Inflammatory macrophage treated with lipopolysaccharide for 1 hour (primary cell): ENCODE data around the gene MAP7.
A peak's percentile ranks its signal among the peaks of the same experiment; 100 is the strongest.
"Not testable (repeated sequence)": the region's sequence is repeated elsewhere in the genome, so short reads cannot be mapped to it uniquely, and the experiment has no call there.

Source experiments
- DNase-seq, 2 donors: peaks; one replicate each; pipeline ENCODE4 v3.0.0-alpha.2; 2020 to 2022

The MAP7 gene

DNA sequence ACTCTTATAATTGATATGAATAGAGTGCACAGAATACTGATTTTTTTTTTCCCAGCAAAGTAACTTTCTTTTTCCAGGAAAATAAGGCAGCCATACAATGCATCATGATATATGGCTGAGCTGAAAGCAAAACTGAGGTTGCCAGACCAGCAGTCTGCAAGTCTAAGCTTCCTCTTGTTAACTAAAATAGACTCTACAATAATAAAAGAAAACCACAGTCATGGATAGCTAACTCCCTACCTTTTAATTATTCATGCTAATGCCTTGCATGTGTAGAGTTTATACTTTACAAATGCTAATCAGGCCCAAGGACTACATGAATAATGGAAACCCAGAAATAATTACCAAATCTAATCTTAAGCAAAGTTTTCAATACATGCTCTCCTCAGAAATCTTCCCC, 47.4 kb downstream of the MAP7 start:
- DNase-seq = no peak

DNA sequence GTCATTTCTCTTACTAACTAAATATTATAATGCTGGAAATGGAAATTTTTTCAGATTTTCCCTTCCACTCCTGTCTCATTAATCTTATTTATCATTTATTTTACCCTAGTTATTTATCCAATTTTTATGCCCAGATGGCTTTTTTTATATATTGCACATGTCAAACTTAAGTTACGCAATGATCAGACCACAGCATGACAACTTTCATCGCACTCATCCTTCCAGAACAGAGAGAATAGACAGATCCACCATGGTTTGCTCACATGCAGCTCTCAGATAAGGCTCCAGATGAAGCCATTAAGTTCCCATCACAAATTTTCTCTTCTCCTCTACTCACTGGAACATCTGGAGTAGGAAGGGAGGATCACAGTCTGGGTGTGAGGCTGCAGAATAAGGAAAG, 48.7 kb downstream of the MAP7 start:
- no peak for DNase-seq

DNA sequence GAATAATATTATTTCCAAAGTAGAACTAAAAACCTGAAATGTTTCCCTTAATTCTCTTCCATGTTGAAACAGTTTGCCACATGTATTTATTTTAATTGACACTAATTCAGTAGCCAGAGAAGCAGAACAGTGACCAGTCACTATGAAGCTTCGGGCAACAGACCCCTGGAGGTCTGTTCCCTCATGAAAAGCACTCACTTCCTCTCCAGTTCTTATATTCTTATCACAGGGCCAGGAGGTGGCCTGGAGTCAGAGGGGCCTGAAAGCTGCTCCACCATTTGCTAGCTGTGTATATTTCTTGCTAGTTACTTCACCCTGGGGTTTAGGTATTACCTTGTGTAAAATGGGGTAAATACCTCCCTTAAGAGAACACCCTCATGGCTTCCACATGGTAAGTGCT, 49.1 kb downstream of the MAP7 start:
- DNase-seq = no peak

DNA sequence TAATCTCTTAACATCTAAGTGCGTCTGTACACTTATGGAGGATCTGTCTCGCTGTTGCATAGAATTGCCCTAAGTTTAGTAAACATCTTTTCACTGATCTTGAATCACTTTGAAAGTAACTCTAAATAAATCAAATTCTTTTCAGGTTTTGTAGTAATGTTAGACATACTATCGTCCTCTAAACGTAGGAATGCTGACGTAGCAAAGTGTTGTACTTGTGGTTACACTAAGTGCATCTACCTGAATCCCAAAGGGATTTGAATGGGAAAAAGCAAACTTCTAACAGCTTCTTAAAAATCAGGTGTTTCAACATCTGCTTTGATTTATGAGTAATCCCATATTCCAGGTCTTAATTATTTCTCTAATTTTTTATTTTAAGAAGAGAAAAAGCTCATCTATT, 49.8 kb downstream of the MAP7 start:
- DNase-seq = no peak

DNA sequence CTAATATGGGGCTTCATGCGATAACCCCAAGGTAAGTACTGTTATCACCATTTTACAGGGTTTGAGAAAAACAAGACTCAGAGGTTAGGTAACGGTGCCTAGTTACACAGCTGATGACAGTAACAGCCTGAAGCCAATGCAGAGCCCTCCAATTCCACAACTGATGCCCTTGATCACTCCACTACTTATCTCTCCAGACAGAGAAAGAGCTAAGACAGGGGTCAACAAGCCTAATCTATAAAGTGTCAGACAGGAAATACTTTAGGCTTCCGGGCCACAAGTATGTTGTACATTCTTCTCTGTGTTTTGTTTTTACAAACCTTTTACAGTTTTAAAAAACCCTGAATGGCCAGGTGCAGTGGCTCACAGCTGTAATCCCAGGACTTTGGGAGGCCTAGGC, 50.9 kb downstream of the MAP7 start:
- DNase-seq = no peak

DNA sequence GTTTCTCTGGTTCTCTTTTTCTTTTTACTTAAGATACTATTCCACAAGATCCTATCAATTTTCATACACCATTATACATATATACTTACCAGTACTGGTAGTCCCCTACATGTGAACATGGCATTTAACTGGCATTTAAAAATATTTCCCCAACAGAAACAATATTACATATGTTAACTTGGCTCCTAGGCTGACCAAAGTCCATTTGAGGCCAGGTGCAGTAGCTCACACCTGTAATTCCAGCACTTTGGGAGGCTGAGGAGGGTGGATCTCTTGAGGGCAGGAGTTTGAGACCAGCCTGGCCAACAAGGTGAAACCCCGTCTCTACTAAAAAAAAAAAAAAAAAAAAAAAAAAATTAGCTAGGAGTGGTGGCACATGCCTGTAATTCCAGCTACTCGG, 53.8 kb downstream of the MAP7 start:
- not testable (repeated sequence) for DNase-seq

DNA sequence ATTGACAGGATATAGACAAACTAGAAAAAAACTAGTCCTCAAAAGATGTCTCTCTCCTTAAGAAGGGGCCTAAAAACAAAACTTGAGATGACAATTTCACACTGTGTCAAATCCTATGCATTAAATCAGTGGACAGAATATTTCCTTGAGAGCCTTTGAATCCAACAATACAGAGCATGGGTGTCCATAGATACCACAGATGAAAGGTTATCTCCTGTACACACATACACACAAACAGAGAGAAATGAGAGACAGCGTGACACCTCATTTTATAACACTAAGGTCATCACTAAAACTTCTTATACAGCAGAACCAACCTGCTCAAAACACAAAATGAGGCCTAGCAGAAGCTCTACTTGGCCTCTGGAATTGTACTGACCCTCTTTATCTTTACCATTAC, 55.5 kb downstream of the MAP7 start:
- no peak for DNase-seq

DNA sequence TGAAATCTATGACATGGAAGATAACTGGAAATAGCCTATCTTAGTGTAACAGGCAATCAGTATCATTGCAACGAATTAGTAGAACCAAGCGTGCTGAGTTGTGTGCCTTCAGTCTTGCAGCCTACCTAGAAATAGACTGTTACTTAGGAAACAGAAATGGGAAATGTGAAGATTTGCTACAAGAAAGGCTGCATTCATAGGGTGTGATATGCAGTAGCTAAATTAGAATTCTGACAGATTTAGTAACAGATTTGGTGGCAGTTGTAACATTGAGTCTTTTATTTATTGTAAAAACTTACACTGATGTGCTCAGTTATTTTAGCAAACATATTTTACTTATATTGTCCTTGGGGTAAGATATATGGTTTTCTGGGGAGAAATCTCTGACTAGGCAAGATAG, 56.2 kb downstream of the MAP7 start:
- no peak for DNase-seq

DNA sequence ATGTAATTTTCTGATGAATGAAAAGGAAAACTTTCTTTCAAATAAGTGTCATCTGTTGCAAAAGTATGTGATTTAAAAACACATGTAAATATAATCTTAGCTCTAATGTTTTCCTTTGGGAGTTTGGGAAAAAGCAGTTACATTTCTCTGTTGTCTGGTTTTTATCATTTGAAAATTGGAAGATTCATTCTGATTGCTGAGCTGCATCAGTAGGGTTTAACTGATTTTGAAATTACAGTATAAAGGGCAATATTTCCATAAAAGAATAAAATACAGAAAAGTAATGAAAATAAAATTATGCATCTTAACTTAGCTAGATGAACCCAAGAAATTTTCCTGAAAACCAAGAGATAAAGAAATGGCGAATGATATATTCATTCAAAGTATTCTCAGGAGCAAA, 57.8 kb downstream of the MAP7 start:
- no peak for DNase-seq

DNA sequence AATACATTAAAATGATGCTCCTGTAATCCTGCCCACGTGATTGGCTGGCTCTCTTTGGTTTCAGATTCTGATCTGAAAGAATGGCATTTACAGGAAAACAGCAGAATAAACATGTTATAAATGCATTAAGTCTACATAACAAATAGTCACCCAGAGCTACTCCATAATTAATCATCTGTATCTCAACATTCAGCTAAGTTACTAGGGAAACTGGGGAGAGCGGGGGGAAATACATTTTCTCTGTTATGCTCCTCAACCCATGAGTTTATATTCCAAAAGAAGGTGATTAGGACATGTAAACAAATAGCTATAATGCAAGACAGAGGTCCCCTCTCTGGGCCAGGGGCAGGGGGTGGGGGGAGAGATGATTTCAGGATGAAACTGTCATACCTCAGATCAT, 58.5 kb downstream of the MAP7 start:
- no peak for DNase-seq

DNA sequence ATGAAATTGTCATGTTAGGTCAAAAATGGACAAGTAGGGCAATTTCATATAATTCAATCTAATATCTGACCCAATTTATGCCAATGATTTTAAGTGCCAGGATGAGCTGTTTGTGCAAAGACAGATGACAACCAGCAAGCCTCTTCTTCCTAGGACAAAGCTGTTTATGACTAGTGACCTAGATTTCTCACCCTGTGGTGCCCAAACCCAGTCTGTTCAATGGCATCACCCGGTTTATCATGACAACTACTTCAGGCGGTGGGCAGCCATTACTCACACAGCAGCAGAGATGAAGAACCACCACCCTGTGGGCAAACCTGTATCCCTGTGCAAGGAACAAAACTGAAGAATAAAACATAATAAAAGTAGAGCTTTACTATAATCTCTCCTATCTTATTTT, 59.0 kb downstream of the MAP7 start:
- no peak for DNase-seq

DNA sequence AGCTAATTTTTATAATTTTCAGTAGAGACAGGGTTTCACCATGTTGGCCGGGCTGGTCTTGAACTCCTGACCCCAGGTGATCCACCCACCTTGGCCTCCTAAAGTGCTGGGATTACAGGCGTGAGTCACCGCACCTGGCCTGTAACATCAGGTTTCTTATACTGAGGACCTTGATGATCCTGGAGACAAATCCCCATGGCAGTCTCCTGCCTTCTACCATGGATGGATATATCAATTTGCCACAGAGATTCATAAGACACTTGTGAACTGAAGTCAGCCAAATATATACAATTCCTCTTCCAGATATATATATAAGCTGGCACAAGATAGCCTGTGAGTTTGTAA, 60.6 kb downstream of the MAP7 start:
- DNase-seq = not testable (repeated sequence)

DNA sequence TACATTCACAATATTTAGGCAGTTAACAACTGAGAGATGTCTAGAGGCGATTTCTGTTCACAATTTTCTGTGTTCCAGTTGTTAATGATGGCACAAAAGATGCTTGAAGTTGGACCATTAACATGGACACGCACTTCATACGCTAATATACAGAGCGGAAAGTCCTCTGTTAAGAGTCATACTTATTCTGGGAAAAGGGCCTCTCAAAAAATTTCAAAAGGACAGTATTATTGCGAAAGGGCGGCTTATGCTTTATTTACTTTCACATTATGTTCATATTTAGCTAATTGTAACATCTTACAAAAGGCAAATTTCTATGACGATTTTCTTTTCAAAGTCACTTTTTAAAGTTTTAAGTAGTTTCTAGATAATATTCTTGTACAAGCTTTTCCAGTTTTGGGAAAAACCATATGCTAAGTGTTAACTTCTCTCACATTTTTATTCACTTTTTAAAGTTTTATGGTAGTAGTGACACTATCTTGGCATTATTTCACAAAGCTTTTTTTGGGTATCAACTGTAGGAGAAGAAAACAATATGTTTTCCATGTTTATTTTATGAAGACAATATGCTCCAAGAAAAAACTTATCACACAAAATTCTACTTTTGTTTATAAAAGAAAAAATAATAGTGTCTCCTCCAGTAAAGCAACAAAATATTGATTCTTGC, 62.3 kb downstream of the MAP7 start:
- DNase-seq = peak; percentile 14 to 47

DNA sequence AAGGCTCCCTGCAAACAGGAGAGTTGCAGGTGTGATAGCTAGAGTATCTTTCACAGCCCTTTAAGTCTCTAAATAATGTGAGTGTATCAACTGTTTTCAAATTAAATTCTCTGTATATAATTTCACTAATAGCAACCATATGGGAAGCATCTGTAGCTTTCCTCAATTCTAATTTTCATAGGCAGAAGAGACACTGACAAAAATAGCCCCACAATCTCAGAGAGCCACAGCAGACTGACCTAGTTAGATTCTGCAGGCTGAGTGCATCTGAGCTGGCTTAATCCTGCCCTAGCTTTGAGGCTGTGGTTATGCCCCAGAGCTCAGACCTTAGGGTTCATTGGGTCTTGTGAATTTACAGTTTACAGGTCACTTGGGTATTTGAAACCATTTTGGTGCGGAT, 63.9 kb downstream of the MAP7 start:
- DNase-seq = no peak

DNA sequence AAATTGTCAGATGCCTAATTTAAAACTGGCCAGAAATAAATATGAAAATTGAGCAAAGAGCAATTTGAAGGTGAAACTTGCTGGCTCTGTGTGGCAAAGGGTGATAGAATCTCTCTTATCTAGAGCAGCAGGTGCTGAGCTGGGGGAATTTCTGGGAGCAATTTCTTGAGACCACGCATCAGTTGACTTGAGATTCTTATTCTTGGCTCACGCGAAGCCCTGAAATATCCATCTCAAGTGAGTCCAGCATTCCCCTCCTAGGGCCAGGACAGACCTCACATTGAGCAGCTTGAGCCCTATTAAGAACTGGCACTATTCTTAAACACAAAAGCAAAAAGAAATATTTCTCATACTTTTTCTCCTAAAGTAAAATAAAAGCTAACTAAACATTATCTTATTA, 66.3 kb downstream of the MAP7 start:
- DNase-seq = no peak

DNA sequence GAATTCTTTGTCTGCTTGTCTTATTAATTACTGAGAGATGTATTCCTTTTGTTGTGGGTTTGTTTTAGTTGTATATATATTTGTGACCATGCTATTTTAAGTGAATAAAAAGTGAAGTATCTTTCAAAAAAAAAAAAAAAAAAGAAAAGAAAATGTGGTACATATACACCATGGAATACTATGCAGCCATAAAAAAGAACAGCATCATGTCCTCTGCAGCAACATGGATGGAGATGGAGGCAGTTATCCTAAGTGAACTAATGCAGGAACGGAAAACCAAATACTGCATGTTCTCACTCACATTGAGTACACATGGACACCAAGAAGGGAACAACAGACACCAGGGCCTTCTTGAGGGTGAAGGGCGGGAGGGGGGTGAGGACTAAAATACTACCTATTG, 67.2 kb downstream of the MAP7 start:
- DNase-seq = not testable (repeated sequence)

DNA sequence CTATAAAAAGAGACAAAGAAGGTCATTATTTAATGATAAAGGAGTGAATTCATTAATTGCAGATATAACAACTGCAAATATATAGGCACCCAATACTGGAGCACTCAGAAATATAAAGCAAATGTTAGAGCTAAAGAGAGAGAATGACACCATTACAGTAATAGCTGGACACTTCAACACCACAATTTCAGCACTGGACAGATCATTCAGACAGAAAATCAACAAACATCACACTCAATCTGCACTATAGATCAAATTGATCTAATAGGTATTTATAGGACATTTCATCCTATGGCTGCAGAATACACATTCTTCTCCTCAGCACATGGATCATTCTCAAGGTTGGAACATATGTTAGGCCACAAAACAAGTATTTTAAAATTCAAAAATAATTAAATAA, 72.7 kb downstream of the MAP7 start:
- no peak for DNase-seq

DNA sequence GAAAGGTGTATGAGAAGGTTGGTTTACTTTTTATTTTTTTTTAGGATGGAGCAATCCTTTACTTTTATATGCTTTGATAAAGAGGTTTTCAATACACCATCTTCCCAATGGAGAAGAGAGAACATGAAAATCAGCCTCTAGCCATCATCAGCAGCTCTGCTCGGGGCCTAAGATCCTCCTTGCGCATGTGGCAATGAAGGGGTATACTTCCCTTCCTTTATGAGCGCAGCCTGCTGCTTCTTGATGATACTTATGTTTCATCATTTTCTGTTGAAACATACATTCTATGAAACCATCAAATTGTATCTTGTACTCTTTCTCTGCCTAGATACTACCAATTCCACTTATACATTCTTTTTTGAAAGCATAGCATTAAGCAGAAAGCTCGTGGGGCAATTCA, 74.5 kb downstream of the MAP7 start:
- peak; percentile 10 to 15 for DNase-seq

DNA sequence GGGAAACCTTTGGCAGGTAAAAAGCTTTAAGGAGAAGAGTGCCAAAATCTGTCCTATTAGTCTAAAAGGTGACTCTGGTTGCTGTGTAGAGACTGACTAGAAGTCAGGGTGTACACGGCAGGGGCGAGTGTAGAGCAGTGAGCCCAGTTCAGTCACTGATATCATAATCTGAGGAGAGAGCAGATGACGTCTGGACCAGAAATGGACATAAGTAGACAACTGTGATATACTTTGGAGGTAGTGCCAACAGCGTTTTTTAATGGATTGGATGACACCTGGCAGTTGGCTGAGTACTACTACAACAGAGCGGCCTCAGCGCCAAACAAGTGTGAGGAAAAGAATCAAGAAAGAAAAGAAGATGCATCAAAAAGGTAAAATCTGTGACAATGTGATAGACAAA, 76.0 kb downstream of the MAP7 start:
- no peak for DNase-seq

DNA sequence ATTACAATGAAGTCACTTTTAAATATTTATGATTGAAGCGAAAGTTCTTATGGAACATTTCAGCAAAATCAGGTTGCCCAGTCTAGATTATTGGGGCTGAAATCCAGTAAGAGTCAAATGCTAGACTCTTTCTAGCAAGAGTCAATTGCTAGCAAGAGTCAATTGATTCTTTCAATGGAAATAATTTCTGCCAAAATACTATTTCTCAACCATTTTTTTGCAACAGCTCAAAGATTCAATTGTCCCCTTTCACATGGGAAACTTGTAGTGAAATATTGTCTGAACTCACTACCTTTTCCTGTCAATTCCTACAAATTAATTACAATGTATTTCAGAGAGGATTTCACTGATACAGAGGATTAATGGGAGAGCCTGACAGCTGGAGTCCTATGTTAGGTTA, 78.3 kb downstream of the MAP7 start:
- no peak for DNase-seq

DNA sequence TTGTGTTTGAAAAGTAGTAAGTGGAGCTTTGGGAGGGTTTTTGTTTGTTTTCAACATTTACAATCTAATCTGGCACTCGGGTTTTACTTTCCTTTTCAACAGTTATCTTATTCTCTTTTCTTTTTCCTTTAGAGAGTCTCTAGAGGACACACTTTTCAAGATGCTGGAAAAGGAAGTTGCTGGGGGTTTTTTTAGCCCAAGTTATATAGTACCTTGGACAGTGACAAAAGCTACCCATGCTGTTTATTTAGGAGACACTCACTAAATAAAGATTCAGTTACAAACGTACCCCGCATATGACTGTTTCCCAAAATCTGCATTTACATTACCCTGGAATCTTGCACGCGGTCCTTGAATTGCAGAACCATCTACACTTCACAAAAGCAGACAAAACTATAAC, 78.8 kb downstream of the MAP7 start:
- DNase-seq = peak; percentile 12 to 15

DNA sequence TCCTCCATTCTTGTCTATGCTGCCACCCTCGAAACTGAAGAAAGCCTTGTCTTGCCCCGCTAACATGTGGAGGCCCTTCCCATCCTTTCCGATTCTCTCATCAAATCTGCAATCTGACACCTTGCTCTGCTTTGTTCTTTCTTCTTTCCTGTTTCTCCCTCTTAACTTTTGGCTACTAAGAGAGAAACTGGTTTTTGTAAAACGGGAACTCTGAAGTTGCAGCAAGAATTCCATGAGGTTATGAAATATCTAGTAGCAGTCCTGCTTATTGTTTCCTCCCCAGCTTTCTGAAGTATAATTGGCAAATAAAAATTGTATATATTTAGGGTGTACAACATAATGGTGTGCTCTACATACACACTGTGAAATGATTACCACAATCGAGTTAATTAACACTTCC, 80.2 kb downstream of the MAP7 start:
- peak; percentile 68 to 77 for DNase-seq

DNA sequence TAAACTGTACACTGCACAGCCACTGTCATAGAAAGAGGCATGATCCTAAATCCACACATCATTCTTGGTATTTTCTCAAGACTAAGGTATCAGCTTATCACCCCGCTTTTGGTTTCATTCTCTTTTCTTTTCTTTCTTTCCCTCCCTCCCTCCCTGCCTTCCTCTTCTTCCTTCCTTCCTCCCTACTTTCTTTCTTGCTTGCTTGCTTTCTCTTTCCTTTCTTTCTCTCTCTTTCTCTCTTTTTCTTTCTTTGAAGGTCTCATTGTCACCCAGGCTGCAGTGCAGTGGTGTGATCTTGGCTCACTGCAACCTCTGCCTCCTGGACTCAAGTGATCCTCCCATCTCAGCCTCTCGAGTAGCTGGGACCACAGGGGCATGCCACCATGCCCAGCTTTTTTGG, 81.1 kb downstream of the MAP7 start:
- no peak for DNase-seq

DNA sequence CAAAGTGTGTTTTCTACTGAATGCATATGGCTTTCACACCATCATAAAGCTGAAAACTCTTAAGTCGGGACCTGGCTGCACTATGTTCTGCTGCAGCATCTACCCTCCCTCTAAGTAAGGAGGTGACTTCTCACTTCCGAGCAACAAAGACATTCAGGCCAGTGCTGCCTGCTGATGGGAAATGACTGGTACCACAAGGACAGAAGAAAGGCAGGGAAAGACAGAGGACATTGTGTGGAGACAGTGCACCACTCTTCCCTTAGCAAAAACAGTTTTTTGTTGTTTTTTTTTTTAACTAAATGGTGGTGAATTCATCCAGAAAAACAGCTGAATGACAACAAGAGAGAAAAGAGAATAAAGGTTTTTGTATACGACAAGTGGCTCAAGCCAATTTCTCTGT, 81.5 kb downstream of the MAP7 start:
- DNase-seq = no peak

DNA sequence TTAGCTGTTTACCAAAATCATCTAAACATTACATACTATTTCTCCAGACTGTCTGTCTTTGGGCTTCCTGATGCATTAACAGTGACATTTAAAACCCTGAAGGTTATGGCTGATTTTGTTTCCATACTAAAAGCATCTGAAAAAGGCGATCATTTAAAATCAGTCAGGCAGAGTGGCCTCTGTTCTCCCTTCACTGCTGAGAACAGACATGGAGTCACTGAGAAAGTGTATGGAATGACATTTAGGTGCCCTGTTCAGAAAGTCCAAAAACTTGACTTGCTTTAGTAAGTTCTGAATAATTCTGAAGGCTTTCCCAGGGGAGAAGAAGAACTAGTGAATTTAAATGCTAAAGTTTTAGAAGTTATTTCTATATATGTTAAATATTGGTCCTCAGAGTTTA, 83.0 kb downstream of the MAP7 start:
- no peak for DNase-seq

DNA sequence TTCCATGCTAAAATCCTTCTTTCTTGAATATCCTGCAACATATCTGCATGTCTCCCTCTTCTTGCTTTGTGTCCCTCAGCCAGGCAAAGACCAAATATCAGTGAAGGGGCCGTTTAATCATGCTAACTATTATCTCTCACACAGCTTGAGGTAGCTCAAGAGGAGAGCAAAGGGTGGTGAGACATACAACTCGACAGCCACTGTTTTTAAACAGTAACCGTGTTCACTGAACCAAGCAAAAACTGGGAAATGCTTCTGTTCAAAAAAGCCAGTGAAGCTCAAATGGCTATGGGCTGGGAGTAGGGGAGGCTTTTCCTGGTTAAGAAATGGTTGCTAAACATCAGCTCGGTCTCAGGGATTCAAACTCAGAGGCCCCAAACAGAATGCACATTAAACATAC, 83.4 kb downstream of the MAP7 start:
- DNase-seq = no peak
